Bronchial epithelial cell (primary cell): ENCODE results near the gene RPL37. TPM values are rescaled to one million over a fixed set of nuclear protein-coding genes. Genes with fewer than 3 reads are reported as not detected.
"Not testable (repeated sequence)": the region's sequence is repeated elsewhere in the genome, so short reads cannot be mapped to it uniquely, and the experiment has no call there.

Experiments used
- DNase-seq: peaks from one replicate; pipeline ENCODE4 v3.0.0-alpha.2; 2010; ENCODE audit warnings: low read depth
- FAIRE-seq: peaks from 2 replicates; lab custom pipeline; 2011; peaks lifted over from hg19 to GRCh38; lab: Jason Lieb, UNC
- H3K27me3 ChIP-seq: 2 replicates; pipeline ENCODE4 v1.5.1; 2011; ENCODE audit warnings: low read length; ENCODE audit not compliant: control insufficient read depth, insufficient read depth
- H3K36me3 ChIP-seq: 2 replicates; pipeline ENCODE4 v1.5.1; 2011; ENCODE audit warnings: low read length; ENCODE audit not compliant: control insufficient read depth, insufficient read depth
- H3K4me3 ChIP-seq: 2 replicates; pipeline ENCODE4 v1.5.1; 2011; ENCODE audit warnings: mild to moderate bottlenecking, low read depth, low read length, control low read depth
- total RNA-seq: library from RNA; depleted of rRNA; stranded (reverse); fragments of >200 nt; gene quantifications from 2 replicates; pipeline ENCODE4 v1.2.1, GENCODE V29; 2014
- TF ChIP-seq, protein P1 (sequence below): IDR thresholded peaks from 2 replicates; pipeline ENCODE4 v1.5.1; 2011; ENCODE audit warnings: mild to moderate bottlenecking, moderate library complexity, low read length, control low read depth, inconsistent platforms; ENCODE audit not compliant: insufficient read depth, severe bottlenecking

RPL37 gene
- total RNA-seq, 1 donor from 2014 or later: 264 TPM

DNA sequence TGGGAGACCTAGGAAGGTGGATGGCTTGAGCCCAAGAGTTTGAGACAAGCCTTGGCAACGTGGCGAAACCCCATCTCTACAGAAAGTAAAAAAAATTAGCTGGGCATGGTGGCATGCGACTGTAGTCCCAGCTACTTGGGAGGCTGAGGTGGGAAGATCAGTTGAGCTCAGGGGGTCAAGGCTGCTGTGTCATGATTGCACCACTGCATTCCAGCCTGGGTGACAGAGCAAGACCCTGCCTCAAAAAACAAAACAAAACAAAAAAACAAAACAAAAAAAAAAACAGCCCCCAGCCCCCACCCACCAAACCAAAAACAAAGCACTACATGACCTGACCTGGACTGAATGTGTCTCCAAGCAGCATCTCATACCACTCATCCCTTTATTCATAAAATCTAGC is 40.9 kb upstream of the RPL37 start:
- FAIRE-seq: no peak

DNA sequence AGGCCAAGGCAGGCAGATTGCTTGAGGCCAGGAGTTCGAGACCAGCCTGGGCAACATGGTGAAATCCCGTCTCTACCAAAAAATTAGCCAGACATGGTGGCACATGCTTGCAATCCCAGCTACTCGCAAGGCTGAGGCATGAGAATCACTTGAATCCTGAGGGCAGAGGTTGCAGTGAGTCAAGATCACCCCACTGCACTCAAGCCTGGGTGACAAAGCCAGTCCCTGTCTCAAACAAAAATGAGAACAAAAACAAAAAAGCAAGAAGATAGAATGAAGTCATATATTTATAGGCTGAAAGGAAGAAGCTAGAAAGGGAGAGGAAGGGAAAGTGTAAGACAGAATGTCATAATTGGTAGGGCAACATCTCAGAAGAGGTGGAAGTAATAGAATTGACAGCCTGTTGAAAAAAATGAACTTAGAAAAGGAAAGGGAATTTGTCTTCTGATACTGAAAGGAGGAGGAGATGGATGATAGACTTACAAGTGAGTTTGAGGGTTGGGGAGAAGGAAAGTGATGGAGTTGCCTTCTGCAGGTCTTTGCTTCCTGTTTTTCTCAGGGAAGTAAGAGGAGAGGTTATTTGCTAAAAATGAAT is 38.4 kb upstream of the RPL37 start:
- no peaks in the 10 kb centered on the region for H3K27me3 ChIP-seq
- no peak overlapping the region for H3K4me3 ChIP-seq
- no peaks in the 10 kb centered on the region for H3K36me3 ChIP-seq
- DNase-seq: no peak
- FAIRE-seq: no peak
- TF ChIP-seq, protein P1, sequence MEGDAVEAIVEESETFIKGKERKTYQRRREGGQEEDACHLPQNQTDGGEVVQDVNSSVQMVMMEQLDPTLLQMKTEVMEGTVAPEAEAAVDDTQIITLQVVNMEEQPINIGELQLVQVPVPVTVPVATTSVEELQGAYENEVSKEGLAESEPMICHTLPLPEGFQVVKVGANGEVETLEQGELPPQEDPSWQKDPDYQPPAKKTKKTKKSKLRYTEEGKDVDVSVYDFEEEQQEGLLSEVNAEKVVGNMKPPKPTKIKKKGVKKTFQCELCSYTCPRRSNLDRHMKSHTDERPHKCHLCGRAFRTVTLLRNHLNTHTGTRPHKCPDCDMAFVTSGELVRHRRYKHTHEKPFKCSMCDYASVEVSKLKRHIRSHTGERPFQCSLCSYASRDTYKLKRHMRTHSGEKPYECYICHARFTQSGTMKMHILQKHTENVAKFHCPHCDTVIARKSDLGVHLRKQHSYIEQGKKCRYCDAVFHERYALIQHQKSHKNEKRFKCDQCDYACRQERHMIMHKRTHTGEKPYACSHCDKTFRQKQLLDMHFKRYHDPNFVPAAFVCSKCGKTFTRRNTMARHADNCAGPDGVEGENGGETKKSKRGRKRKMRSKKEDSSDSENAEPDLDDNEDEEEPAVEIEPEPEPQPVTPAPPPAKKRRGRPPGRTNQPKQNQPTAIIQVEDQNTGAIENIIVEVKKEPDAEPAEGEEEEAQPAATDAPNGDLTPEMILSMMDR: no peak

More for the DNA sequence above, 40.9 kb upstream of the RPL37 start:
- Histone ChIP-seq H3K36me3 (no peaks in the 10 kb centered on the region), H3K27me3 (no peaks in the 10 kb centered on the region), H3K4me3 (no peak overlapping the region)
- TF ChIP-seq, protein P1: no peak
- DNase-seq: no peak

DNA sequence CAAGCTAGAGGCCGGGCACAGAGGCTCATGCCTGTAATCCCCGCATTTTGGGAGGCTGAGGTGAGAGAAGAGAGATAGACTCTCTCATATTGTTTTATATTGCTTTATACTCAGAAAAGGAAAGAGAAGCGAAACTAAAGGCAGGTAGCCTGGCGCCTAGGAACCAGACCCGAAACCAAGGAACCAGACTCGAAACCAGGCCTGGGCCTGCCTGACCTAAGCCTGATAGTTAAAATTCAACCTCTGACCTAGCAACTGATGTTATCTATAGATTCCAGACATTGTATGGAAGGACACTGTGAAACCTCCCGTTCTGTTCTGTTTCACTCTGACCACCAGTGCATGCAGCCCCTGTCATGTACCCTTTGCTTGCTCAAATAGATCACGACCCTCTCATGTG is 37.2 kb upstream of the RPL37 start:
- not testable (repeated sequence) for FAIRE-seq, H3K36me3 ChIP-seq, DNase-seq, H3K4me3 ChIP-seq, H3K27me3 ChIP-seq

DNA sequence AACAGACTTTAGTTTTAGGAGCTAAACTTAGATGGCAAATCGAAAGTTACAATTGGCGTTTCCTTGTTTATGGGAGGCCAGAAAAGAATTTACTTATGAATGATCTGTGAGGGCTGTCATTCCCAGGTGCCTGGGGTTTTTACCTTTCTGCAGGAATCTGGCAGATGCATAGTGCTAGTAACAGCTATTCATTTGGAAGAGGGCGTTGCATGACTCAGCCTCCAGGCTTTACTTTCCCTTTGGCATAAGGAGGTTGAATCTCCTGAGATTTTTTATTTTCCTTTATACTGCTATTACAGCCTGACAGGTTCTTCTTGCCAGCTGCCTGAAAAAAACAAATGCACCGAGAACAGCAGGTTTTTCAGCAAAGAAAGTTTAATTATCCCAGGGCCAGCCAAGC is 36.2 kb upstream of the RPL37 start:
- Histone ChIP-seq H3K4me3 (no peak overlapping the region), H3K36me3 (no peaks in the 10 kb centered on the region), H3K27me3 (no peaks in the 10 kb centered on the region)
- DNase-seq (peak; percentile 27), FAIRE-seq (no peak)
- TF ChIP-seq, protein P1: no peak

DNA sequence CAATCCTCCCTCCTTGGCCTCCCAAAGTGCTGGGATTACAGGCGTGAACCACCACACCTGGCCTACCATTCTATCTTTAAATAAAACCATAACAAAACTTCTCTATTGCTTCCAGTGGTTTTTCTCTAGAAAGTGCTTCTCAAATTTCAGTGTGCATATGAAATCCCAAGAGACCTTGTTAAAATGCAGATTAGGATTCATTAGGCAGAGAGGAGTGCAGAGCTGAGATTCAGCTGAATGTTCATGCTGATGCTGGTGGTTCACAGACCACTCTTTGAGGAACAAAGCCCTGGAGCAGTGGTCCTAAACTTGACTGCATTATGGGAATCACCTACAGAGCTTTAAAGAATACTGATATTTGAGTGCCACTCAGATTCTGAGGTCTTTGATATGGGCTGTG is 34.4 kb upstream of the RPL37 start:
- Histone ChIP-seq H3K27me3 (no peaks in the 10 kb centered on the region), H3K4me3 (no peak overlapping the region), H3K36me3 (no peaks in the 10 kb centered on the region)
- FAIRE-seq (no peak), DNase-seq (no peak)
- TF ChIP-seq, protein P1: no peak

DNA sequence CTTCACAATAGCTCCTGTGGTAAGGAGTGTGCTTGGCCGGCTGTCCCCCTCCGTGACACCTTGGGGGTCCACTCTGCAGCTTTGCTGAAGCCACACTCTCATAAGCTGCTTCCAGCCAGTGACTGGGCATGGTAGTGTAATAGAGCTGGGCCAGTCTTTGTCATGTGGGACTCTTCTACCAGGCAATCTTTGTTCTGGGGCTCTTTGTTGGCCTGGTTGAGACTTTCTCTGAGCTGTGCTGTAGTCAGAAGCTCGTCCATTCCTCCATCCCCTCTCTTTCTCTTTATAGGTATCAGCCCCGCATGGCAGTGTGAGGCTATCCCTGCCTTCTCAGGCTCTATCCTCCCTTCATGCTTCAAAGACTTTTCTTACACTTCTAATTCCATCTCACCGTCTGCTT is 31.8 kb upstream of the RPL37 start:
- TF ChIP-seq, protein P1: no peak
- Histone ChIP-seq H3K27me3 (no peaks in the 10 kb centered on the region), H3K4me3 (no peak overlapping the region), H3K36me3 (no peaks in the 10 kb centered on the region)
- FAIRE-seq (no peak), DNase-seq (no peak)

DNA sequence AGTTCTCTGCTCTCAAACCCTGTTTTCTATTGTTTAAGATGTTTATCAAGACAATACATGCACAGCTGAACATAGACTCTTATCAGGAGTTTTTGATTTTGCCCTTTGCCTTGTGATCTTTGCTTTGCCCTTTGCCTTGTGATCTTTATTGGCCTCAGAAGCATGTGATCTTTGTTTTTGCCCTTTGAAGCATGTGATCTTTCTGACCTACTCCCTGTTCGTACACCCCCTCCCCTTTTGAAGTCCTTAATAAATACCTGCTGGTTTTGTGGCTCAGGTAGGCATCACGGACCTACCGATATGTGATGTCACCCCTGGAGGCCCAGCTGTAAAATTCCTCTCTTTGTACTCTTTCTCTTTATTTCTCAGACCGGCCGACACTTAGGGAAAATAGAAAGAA is 30.0 kb upstream of the RPL37 start:
- not testable (repeated sequence) for H3K36me3 ChIP-seq, DNase-seq, H3K4me3 ChIP-seq, FAIRE-seq, H3K27me3 ChIP-seq
